ENCODE results near the gene ARMC9.
"Not testable (repeated sequence)": the region's sequence is repeated elsewhere in the genome, so short reads cannot be mapped to it uniquely, and the experiment has no call there.

The ARMC9 gene

GRCh38 chr2:231184319-231184718 is 14.1 kb upstream of the ARMC9 start:
- DNase-seq, result no peak

DNA sequence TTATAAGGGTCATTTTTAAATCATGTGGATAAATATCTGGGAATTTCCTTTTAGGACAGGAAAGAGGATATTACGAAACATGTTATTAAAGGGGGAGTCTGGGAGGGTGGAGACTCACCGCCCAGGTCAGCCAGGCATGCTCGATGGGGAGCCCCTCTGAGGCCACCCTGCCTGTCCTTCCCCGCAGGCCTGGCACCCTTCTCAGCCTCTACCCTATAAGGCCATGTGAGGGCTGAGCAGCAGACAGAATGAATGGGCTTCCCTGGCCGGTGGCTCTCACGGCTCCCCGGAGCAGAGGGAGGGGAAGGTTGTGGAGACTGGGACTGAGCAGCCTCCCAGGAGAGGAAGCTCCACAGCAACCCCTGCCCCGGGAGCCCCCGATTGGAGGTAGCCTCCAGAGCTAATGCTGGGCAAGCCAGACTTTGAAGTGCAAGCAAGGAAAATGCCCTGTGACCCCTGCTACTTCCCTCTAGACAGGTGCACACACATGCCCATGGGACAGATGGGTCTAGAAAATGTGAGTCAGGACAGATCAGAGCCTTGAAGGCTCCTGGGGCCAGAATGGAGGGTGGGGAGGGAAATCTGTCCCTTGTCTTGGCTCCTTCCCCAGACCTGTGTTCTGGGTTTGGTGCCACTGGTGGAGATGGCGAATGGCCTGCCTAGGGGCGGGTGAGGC is 13.2 kb upstream of the ARMC9 start:
- no peak for DNase-seq

DNA sequence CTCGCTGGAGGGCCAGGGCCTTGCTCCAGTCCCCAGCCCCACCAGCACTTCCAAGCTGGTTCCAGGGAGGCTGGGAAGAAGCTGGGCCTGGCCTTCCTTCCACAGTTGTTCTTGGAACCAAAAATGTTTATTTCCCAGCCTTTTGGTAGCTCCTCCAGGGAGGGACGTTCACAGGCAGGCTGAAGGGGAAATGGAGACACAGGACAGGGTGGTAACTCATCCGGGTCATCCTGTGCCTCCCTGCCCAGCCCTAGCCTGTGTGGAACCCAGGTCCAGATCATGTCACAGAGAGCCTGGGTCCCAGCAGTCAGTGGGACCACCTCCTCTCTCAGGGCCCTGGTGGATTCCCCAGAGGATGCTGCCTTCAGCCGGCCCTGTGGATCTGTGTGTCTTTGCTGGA is 12.5 kb upstream of the ARMC9 start:
- no peak for DNase-seq

DNA sequence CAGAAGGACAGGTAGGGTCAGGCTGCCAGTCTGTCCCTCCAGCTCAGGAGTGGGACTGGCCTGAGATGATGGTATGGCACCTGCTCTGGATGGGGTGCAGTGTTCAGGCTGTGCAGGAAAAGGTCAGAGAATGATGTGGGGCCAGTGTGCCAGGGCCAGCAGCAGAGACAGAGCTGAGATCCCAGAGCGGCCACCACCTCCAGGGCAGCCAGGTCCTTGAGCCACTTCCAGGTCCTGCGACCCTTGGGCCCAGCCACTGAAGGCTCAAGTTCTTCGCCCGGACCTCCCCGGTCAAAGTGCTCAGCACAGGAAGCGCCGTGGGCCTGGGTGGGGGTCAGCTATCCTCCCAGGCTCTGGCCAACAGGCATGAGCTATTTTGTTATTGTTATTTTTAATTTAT is 12.1 kb upstream of the ARMC9 start:
- DNase-seq, result no peak

GRCh38 chr2:231187736-231188505 is 10.5 kb upstream of the ARMC9 start:
- DNase-seq, result no peak

- no peak for DNase-seq
These were observed 9.8 kb upstream of the ARMC9 start for GRCh38 chr2:231188506-231189170.

DNA sequence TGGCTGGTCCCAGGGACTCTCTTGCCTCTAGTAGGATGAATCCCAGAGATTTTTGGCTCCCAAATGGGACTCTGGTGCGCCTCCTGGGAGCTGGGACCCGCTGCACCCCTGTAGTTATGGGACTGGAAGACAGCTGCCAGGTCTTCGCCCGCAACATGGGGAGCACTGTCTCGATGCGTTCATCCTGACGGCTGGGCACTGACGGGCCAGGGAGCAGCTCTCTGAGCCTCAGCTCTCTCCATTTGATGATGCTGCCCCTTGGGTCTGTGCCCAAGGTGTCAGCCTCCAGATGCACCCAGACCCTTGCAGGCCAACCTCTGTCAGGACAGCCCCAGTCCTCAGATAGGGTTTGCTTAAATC is 9.3 kb upstream of the ARMC9 start:
- DNase-seq, result no peak

GRCh38 chr2:231189571-231190495 is 8.6 kb upstream of the ARMC9 start:
- no peak for DNase-seq

- DNase-seq, result no peak
These were observed 7.8 kb upstream of the ARMC9 start for GRCh38 chr2:231190531-231191197.

- no peak for DNase-seq
These were observed 6.2 kb upstream of the ARMC9 start for GRCh38 chr2:231191896-231192872.

DNA sequence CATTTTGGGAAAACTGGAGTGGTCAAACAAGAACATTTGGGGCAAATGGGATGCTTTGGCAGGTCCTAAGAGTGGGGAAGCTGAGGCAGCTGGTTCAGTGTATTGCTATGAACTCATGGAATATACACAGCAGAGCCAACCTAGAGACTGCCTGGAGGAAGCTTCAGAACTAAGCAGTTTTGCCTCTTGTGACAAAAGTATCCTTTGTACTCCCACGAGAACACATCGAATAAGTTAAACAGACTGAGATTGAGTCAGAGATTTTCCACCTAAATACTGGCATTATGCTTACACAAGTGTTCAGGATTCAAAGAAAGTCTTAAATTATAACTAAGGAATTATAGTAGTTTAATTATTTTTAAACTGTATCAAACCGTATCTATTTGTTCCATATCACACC is 5.2 kb upstream of the ARMC9 start:
- DNase-seq, result no peak

GRCh38 chr2:231196592-231196991 is 1.8 kb upstream of the ARMC9 start:
- no peak for DNase-seq

DNA sequence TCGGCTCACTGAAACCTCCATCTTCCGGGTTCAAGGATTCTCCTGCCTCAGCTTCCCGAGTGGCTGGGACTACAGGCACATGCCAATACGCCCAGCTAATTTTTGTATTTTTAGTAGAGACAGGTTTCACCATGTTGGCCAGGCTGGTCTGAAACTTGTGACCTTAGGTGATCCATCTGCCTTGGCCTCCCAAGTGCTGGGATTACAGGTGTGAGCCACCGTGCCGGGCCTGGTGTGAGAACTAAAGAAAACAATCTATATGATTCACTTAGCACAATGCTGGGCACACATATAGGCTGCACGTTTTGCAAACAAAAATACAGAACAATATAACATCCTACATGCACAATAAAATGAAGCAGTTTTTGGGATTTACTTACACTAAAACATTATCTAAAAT is 1.2 kb upstream of the ARMC9 start:
- DNase-seq, result not testable (repeated sequence)

- no peak for DNase-seq
These were observed 633 bp upstream of the ARMC9 start for GRCh38 chr2:231197706-231198290.

DNA sequence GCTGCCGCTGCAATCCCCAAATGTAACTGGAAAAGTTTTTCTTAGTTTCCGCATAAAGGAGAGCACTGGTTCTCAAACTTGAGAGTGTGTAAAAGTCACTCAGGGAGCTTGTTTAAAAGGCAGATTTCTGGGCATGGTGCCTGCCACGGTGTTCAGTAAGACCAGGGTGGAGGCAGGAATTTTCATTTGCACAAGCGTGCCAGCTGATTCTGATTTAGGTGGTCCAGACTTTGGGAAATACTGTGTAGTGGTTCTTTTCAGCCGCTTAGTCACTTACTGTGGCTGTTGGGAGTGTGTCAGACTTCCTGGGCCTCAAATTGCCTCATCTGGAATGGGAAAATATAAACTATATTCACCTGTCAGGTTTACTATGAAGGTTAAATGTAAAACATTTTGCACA is 788 bp downstream of the ARMC9 start:
- no peak for DNase-seq

DNA sequence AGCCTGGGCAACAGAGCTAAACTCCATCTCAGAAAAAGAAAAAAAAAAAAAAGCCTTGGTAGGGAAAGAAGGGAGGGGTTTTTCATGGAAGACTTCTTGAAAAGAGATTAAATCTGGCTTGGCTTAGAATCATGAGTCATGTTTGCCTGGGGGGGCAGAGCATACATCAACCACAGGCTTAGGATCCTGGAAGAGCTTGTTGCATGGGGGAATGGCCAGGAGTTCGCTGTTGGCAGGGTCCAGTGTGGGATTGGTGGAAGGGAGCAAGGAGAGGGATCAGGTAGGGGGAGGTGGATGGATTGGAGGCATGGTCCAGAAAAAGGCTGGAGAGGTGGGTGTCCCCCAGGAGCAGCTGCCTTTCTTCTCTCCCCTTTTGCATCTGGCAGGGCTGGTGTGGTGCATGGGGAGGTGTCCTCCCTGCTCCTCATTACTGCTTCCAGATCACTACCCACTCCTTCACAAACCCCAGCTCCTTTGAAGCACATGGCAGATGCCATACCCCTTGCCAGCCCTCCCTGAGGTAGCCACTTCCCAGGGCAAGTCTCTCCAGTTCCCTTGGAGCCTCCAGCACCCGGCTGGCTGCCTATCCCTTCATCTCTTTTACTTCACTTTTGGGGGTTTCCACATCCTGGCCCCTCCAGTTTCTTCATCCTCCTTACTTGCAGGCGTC is 2.5 kb downstream of the ARMC9 start:
- DNase-seq, result no peak

DNA sequence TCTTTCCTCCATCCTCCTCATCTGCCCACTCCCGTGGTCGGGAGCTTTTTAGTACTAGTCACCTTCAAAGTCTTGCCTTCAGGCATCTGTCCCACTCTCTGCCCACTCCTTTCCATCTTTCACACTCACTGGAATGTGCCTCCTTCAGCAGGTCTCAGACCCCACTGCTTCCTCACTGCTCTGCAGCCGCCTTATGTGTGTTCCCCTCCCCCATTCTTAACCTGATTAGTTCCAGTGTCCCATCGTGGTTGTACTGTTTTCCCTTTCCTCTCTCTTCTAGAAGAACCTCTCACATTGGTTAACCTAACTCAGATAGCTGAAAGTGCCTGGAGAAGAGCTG is 3.0 kb downstream of the ARMC9 start:
- no peak for DNase-seq

DNA sequence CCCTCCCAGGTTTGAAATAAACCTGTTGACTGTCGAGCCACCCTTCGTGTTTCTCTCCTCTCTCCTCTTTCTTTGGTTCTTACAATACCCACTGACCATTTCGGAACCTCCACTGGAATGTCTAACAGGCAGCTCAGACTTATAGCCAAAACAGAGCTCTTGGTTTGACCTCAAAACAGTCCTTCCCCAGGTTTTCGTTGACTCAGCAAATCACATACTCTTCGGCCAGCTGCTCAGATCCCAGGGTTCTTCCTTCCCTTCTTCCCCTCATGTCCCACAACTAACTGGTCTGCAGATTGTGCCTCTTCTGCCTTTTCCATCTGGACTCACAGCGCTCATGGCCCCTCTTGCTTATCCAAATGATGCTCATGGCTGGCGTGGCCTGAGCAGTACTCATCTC is 4.7 kb downstream of the ARMC9 start:
- DNase-seq, result no peak

DNA sequence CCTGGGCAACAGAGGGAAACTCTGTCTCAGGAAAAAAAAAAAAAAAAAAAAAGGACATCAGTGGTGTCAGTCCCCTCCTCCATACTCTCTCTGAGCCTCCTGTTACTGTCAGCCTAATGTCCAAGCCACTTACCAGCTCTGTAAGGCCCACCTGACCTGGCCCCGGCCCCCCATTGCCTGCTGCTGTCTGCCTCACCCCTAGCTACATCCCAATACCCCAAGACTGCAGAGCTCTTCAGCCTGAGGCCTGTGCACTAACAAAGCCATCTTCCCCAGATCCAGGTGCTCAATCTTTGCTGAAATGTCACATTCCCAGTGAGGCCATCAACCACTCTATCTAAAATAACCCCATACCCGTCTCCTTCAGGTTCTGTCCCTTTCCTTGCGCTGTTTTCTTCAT is 5.7 kb downstream of the ARMC9 start:
- DNase-seq, result no peak

- DNase-seq, result no peak
These were observed 6.2 kb downstream of the ARMC9 start for GRCh38 chr2:231204581-231204980.

Data from activated gamma-delta T cell treated with Interleukin-2 at 50 U/mL for 16 hours (primary cell).